ENCODE results near the gene MYLIP.

DNA sequence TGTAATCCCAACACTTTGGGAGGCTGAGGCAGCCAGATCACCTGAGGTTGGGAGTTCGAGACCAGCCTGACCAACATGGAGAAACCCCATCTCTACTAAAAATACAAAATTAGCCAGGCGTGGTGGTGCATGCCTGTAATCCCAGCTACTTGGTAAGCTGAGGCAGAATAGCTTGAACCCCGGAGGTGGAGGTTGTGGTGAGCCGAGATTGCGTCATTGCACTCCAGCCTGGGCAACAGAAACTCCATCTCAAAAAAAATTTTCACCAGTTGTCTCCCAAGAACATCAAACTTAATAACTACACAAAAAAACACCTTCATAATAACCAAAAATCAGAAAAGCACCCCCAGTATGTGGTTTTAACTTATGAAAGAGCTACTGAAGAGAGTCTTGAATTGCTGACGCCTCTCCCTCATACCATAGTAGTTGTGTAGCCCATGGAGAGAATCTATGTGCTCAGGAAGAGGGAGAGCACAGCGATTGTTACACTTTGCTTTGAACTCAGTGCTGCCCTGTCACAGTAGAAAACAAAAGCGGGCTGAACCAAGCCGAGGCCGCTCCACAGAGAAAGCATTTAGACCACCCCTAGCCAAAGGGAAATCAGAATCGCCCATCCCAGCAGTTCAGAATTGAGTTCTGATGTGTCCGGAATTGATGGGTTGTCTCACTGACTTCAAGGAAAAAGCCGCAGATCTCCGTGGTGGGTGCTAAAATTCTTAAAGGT, 67.5 kb downstream of the MYLIP start:
- TF ChIP-seq, protein P1, sequence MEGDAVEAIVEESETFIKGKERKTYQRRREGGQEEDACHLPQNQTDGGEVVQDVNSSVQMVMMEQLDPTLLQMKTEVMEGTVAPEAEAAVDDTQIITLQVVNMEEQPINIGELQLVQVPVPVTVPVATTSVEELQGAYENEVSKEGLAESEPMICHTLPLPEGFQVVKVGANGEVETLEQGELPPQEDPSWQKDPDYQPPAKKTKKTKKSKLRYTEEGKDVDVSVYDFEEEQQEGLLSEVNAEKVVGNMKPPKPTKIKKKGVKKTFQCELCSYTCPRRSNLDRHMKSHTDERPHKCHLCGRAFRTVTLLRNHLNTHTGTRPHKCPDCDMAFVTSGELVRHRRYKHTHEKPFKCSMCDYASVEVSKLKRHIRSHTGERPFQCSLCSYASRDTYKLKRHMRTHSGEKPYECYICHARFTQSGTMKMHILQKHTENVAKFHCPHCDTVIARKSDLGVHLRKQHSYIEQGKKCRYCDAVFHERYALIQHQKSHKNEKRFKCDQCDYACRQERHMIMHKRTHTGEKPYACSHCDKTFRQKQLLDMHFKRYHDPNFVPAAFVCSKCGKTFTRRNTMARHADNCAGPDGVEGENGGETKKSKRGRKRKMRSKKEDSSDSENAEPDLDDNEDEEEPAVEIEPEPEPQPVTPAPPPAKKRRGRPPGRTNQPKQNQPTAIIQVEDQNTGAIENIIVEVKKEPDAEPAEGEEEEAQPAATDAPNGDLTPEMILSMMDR (conservative IDR thresholded peaks at IDR 0.05), result no peak
- TF ChIP-seq EZH2 (IDR thresholded peaks at IDR 0.05; ENCODE audit: low read depth), result no peak
